Measurements from ENCODE around the gene GRIA1. TPM values are rescaled to one million over a fixed set of nuclear protein-coding genes. Genes with fewer than 3 reads are reported as not detected.
"Not testable (repeated sequence)": the region's sequence is repeated elsewhere in the genome, so short reads cannot be mapped to it uniquely, and the experiment has no call there.

The GRIA1 gene
- polyA plus RNA-seq, 2 donors = 0.01 TPM; not detected in 1

GRCh38 chr5:153712946-153713345 is 222.5 kb downstream of the GRIA1 start:
- H3K27me3 ChIP-seq (ENCODE audit: control insufficient read depth in 1 of 2, insufficient read depth in 2 of 2, low read length in 2 of 2) = no peaks in the 10 kb centered on the region
- no peaks in the 10 kb centered on the region for H3K36me3 ChIP-seq (ENCODE audit: control insufficient read depth in 2 of 2, insufficient read depth in 2 of 2, low read length in 1 of 2)
- H3K4me3 ChIP-seq (ENCODE audit: low read depth in 1 of 2, low read length in 2 of 2) = no peak overlapping the region
- no peaks in the 10 kb centered on the region for H3K9me3 ChIP-seq (ENCODE audit: control insufficient read depth in 2 of 2, insufficient read depth in 1 of 2, low read depth in 1 of 2, low read length in 1 of 2)
- no peaks in the 10 kb centered on the region for H3K4me1 ChIP-seq (ENCODE audit: control insufficient read depth in 2 of 2, insufficient read depth in 2 of 2, low read length in 1 of 2)
- 63 to 65% methylated on average over 3 of the region's 3 CpGs for WGBS, 2 donors
- no peak overlapping the region for H3K27ac ChIP-seq (ENCODE audit: low read depth in 2 of 2, low read length in 1 of 2)

GRCh38 chr5:153713943-153714342 is 223.5 kb downstream of the GRIA1 start:
- Histone ChIP-seq H3K27me3 (ENCODE audit: control insufficient read depth in 1 of 2, insufficient read depth in 2 of 2, low read length in 2 of 2) (no peaks in the 10 kb centered on the region), H3K27ac (ENCODE audit: low read depth in 2 of 2, low read length in 1 of 2) (no peak overlapping the region), H3K9me3 (ENCODE audit: control insufficient read depth in 2 of 2, insufficient read depth in 1 of 2, low read depth in 1 of 2, low read length in 1 of 2) (no peaks in the 10 kb centered on the region), H3K36me3 (ENCODE audit: control insufficient read depth in 2 of 2, insufficient read depth in 2 of 2, low read length in 1 of 2) (no peaks in the 10 kb centered on the region), H3K4me1 (ENCODE audit: control insufficient read depth in 2 of 2, insufficient read depth in 2 of 2, low read length in 1 of 2) (no peaks in the 10 kb centered on the region), H3K4me3 (ENCODE audit: low read depth in 1 of 2, low read length in 2 of 2) (no peak overlapping the region)
- 73 to 79% methylated on average over 8 of the region's 8 CpGs for WGBS, 2 donors

- no peaks in the 10 kb centered on the region for H3K27me3 ChIP-seq (ENCODE audit: control insufficient read depth in 1 of 2, insufficient read depth in 2 of 2, low read length in 2 of 2)
- no peaks in the 10 kb centered on the region for H3K4me1 ChIP-seq (ENCODE audit: control insufficient read depth in 2 of 2, insufficient read depth in 2 of 2, low read length in 1 of 2)
- H3K9me3 ChIP-seq (ENCODE audit: control insufficient read depth in 2 of 2, insufficient read depth in 1 of 2, low read depth in 1 of 2, low read length in 1 of 2) = no peaks in the 10 kb centered on the region
- H3K4me3 ChIP-seq (ENCODE audit: low read depth in 1 of 2, low read length in 2 of 2) = no peak overlapping the region
- no peaks in the 10 kb centered on the region for H3K36me3 ChIP-seq (ENCODE audit: control insufficient read depth in 2 of 2, insufficient read depth in 2 of 2, low read length in 1 of 2)
- WGBS, 2 donors = 64 to 70% methylated on average over 2 of the region's 2 CpGs
- no peak overlapping the region for H3K27ac ChIP-seq (ENCODE audit: low read depth in 2 of 2, low read length in 1 of 2)
Observed at GRCh38 chr5:153714798-153715197, 224.3 kb downstream of the GRIA1 start.

- WGBS, 2 donors = 94 to 97% methylated on average over 3 of the region's 3 CpGs
Observed at GRCh38 chr5:153717287-153717686, 226.8 kb downstream of the GRIA1 start.

GRCh38 chr5:153718713-153719112 is 228.2 kb downstream of the GRIA1 start:
- Histone ChIP-seq H3K27ac (ENCODE audit: low read depth in 2 of 2, low read length in 1 of 2) (no peak overlapping the region), H3K4me3 (ENCODE audit: low read depth in 1 of 2, low read length in 2 of 2) (no peak overlapping the region), H3K9me3 (ENCODE audit: control insufficient read depth in 2 of 2, insufficient read depth in 1 of 2, low read depth in 1 of 2, low read length in 1 of 2) (no peaks in the 10 kb centered on the region), H3K27me3 (ENCODE audit: control insufficient read depth in 1 of 2, insufficient read depth in 2 of 2, low read length in 2 of 2) (no peaks in the 10 kb centered on the region), H3K4me1 (ENCODE audit: control insufficient read depth in 2 of 2, insufficient read depth in 2 of 2, low read length in 1 of 2) (no peaks in the 10 kb centered on the region), H3K36me3 (ENCODE audit: control insufficient read depth in 2 of 2, insufficient read depth in 2 of 2, low read length in 1 of 2) (no peaks in the 10 kb centered on the region)
- 24 to 50% methylated on average over 1 of the region's 1 CpG for WGBS, 2 donors

More at GRCh38 chr5:153717287-153717686, 226.8 kb downstream of the GRIA1 start:
- Histone ChIP-seq H3K27me3 (ENCODE audit: control insufficient read depth in 1 of 2, insufficient read depth in 2 of 2, low read length in 2 of 2) (no peaks in the 10 kb centered on the region), H3K9me3 (ENCODE audit: control insufficient read depth in 2 of 2, insufficient read depth in 1 of 2, low read depth in 1 of 2, low read length in 1 of 2) (no peaks in the 10 kb centered on the region), H3K4me3 (ENCODE audit: low read depth in 1 of 2, low read length in 2 of 2) (no peak overlapping the region), H3K36me3 (ENCODE audit: control insufficient read depth in 2 of 2, insufficient read depth in 2 of 2, low read length in 1 of 2) (no peaks in the 10 kb centered on the region), H3K4me1 (ENCODE audit: control insufficient read depth in 2 of 2, insufficient read depth in 2 of 2, low read length in 1 of 2) (no peaks in the 10 kb centered on the region), H3K27ac (ENCODE audit: low read depth in 2 of 2, low read length in 1 of 2) (no peak overlapping the region)

GRCh38 chr5:153719324-153719723 is 228.9 kb downstream of the GRIA1 start:
- Histone ChIP-seq H3K9me3 (ENCODE audit: control insufficient read depth in 2 of 2, insufficient read depth in 1 of 2, low read depth in 1 of 2, low read length in 1 of 2) (no peaks in the 10 kb centered on the region), H3K27me3 (ENCODE audit: control insufficient read depth in 1 of 2, insufficient read depth in 2 of 2, low read length in 2 of 2) (no peaks in the 10 kb centered on the region), H3K4me1 (ENCODE audit: control insufficient read depth in 2 of 2, insufficient read depth in 2 of 2, low read length in 1 of 2) (no peaks in the 10 kb centered on the region), H3K4me3 (ENCODE audit: low read depth in 1 of 2, low read length in 2 of 2) (no peak overlapping the region), H3K36me3 (ENCODE audit: control insufficient read depth in 2 of 2, insufficient read depth in 2 of 2, low read length in 1 of 2) (no peaks in the 10 kb centered on the region), H3K27ac (ENCODE audit: low read depth in 2 of 2, low read length in 1 of 2) (no peak overlapping the region)
- WGBS, 2 donors = 44 to 54% methylated on average over 5 of the region's 5 CpGs

GRCh38 chr5:153723022-153723610 is 232.6 kb downstream of the GRIA1 start:
- not testable (repeated sequence) for H3K27ac ChIP-seq (ENCODE audit: low read depth in 2 of 2, low read length in 1 of 2); H3K27me3 ChIP-seq (ENCODE audit: control insufficient read depth in 1 of 2, insufficient read depth in 2 of 2, low read length in 2 of 2); H3K4me3 ChIP-seq (ENCODE audit: low read depth in 1 of 2, low read length in 2 of 2); H3K36me3 ChIP-seq (ENCODE audit: control insufficient read depth in 2 of 2, insufficient read depth in 2 of 2, low read length in 1 of 2); H3K9me3 ChIP-seq (ENCODE audit: control insufficient read depth in 2 of 2, insufficient read depth in 1 of 2, low read depth in 1 of 2, low read length in 1 of 2); H3K4me1 ChIP-seq (ENCODE audit: control insufficient read depth in 2 of 2, insufficient read depth in 2 of 2, low read length in 1 of 2)
- 84 to 86% methylated on average over 13 to 15 of the region's 15 CpGs for WGBS, 2 donors

GRCh38 chr5:153742060-153742459 is 251.6 kb downstream of the GRIA1 start:
- Histone ChIP-seq H3K4me1 (ENCODE audit: control insufficient read depth in 2 of 2, insufficient read depth in 2 of 2, low read length in 1 of 2) (peaks cover 0 to 2% of the 10 kb centered on the region in 2 donors), H3K4me3 (ENCODE audit: low read depth in 1 of 2, low read length in 2 of 2) (no peak overlapping the region), H3K36me3 (ENCODE audit: control insufficient read depth in 2 of 2, insufficient read depth in 2 of 2, low read length in 1 of 2) (no peaks in the 10 kb centered on the region), H3K9me3 (ENCODE audit: control insufficient read depth in 2 of 2, insufficient read depth in 1 of 2, low read depth in 1 of 2, low read length in 1 of 2) (no peaks in the 10 kb centered on the region), H3K27me3 (ENCODE audit: control insufficient read depth in 1 of 2, insufficient read depth in 2 of 2, low read length in 2 of 2) (no peaks in the 10 kb centered on the region), H3K27ac (ENCODE audit: low read depth in 2 of 2, low read length in 1 of 2) (no peak overlapping the region)
- 63% methylated on average over 5 of the region's 5 CpGs for WGBS, 2 donors

GRCh38 chr5:153744751-153745150 is 254.3 kb downstream of the GRIA1 start:
- Histone ChIP-seq H3K27ac (ENCODE audit: low read depth in 2 of 2, low read length in 1 of 2) (no peak overlapping the region), H3K36me3 (ENCODE audit: control insufficient read depth in 2 of 2, insufficient read depth in 2 of 2, low read length in 1 of 2) (no peaks in the 10 kb centered on the region), H3K9me3 (ENCODE audit: control insufficient read depth in 2 of 2, insufficient read depth in 1 of 2, low read depth in 1 of 2, low read length in 1 of 2) (no peaks in the 10 kb centered on the region), H3K4me1 (ENCODE audit: control insufficient read depth in 2 of 2, insufficient read depth in 2 of 2, low read length in 1 of 2) (peaks cover 0 to 2% of the 10 kb centered on the region in 2 donors), H3K27me3 (ENCODE audit: control insufficient read depth in 1 of 2, insufficient read depth in 2 of 2, low read length in 2 of 2) (no peaks in the 10 kb centered on the region), H3K4me3 (ENCODE audit: low read depth in 1 of 2, low read length in 2 of 2) (no peak overlapping the region)
- WGBS, 2 donors = 81 to 85% methylated on average over 2 of the region's 2 CpGs

GRCh38 chr5:153745778-153746395 is 255.4 kb downstream of the GRIA1 start:
- H3K4me3 ChIP-seq (ENCODE audit: low read depth in 1 of 2, low read length in 2 of 2) = no peak overlapping the region
- no peak overlapping the region for H3K27ac ChIP-seq (ENCODE audit: low read depth in 2 of 2, low read length in 1 of 2)
- no peaks in the 10 kb centered on the region for H3K36me3 ChIP-seq (ENCODE audit: control insufficient read depth in 2 of 2, insufficient read depth in 2 of 2, low read length in 1 of 2)
- H3K27me3 ChIP-seq (ENCODE audit: control insufficient read depth in 1 of 2, insufficient read depth in 2 of 2, low read length in 2 of 2) = no peaks in the 10 kb centered on the region
- 48 to 60% methylated on average over 5 of the region's 5 CpGs for WGBS, 2 donors
- H3K4me1 ChIP-seq (ENCODE audit: control insufficient read depth in 2 of 2, insufficient read depth in 2 of 2, low read length in 1 of 2) = peaks cover 0 to 2% of the 10 kb centered on the region in 2 donors
- H3K9me3 ChIP-seq (ENCODE audit: control insufficient read depth in 2 of 2, insufficient read depth in 1 of 2, low read depth in 1 of 2, low read length in 1 of 2) = no peaks in the 10 kb centered on the region

All from esophagus (tissue), 2 donors.